ENCODE data around the gene BCLAF1.

DNA sequence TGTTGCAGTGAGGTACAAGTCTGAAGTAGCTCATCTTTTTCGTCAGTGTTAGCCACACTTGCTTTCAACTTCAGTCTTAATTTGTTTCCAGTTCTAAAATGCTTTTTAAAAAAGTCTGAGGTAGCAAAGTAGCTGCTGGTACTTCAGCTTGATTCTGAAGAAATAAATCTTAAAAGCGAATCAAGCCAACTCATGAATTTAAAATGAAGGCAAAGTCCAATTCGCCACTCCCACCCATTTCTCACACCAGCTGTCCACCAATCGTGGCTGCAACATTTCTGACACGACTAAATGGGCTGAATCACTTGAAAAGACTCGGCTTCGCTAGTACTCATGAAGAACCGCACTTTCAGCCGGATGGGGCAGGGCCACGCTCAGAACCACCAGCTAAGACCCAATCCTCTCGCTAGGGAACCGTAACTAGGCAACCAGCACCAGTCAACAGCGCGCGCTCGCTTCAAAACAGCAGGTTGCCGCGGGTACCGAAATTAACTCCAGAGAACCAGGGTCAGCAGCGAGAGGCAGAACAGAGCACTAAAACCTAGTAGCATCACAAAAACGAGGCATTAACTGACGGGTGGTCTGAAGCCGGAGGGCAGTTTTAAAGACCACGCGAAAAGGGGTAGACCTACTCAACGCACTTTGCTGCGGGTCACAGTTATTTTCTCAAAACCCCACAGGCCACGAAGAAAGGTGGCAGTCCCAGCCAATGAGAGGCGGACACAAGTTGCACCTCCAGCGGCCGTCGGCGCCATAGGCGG is 900 bp downstream of the BCLAF1 start:
- no peak for TF ChIP-seq POLR2A (IDR thresholded peaks at IDR 0.05)
- TF ChIP-seq, protein P1, sequence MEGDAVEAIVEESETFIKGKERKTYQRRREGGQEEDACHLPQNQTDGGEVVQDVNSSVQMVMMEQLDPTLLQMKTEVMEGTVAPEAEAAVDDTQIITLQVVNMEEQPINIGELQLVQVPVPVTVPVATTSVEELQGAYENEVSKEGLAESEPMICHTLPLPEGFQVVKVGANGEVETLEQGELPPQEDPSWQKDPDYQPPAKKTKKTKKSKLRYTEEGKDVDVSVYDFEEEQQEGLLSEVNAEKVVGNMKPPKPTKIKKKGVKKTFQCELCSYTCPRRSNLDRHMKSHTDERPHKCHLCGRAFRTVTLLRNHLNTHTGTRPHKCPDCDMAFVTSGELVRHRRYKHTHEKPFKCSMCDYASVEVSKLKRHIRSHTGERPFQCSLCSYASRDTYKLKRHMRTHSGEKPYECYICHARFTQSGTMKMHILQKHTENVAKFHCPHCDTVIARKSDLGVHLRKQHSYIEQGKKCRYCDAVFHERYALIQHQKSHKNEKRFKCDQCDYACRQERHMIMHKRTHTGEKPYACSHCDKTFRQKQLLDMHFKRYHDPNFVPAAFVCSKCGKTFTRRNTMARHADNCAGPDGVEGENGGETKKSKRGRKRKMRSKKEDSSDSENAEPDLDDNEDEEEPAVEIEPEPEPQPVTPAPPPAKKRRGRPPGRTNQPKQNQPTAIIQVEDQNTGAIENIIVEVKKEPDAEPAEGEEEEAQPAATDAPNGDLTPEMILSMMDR (IDR thresholded peaks at IDR 0.05), result peak in 1 of 3 donors; percentile 43
